COR-L47 (cell line): ENCODE data around the gene WDR13.
"Not testable (repeated sequence)": the region's sequence is repeated elsewhere in the genome, so short reads cannot be mapped to it uniquely, and the experiment has no call there.

ENCODE experiments used
- DNase-seq: peaks from one replicate; lab custom pipeline; 2025; lab: John Stamatoyannopoulos, UW

The WDR13 gene

DNA sequence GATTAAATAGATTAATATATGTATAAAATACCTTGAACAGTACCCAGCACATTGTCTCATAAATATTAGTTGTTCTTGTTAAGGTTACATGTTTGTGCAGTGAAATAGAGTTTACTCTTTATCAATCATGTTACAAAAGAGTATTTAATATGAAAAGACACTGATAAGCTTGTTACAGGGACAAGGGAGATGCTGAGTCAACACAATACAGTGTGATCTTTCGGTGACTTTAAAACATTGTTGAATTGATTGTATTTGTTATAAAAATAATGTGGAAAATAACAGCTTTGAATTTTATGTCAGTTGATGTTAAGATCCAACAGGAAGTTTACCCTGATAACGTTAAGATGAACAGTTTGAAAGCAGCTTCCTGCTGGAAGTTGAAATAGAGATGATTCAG is 1.4 kb upstream of the WDR13 start:
- DNase-seq, result no peak

DNA sequence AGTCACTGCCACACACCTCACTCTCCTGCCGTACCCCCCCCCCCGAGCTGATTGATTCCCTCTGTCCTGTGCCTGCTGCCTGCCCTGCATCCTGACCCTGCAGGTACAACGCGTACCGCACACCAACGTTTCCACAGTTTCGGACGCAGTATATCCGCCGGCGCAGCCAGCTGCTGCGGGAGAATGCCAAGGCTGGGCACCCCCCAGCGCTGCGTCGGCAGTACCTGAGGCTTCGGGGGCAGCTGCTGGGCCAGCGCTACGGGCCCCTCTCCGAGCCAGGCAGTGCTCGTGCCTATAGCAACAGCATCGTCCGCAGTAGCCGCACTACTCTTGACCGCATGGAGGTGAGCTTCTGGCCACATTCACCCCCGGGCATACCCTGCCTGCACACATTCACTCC is 1.3 kb downstream of the WDR13 start:
- DNase-seq, result no peak

DNA sequence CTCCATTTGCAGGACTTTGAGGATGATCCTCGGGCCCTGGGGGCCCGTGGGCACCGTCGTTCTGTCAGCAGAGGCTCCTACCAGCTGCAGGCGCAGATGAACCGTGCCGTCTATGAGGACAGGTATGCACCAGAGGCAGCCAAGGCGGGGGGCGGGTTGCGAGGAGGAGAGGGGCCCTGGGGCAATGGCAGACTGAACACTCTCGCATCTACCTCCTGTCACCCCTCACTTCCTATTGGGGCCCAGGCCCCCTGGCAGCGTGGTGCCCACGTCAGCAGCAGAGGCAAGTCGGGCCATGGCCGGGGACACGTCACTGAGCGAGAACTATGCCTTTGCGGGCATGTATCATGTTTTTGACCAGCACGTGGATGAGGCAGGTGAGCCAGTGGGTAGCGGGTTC is 2.0 kb downstream of the WDR13 start:
- no peak for DNase-seq

DNA sequence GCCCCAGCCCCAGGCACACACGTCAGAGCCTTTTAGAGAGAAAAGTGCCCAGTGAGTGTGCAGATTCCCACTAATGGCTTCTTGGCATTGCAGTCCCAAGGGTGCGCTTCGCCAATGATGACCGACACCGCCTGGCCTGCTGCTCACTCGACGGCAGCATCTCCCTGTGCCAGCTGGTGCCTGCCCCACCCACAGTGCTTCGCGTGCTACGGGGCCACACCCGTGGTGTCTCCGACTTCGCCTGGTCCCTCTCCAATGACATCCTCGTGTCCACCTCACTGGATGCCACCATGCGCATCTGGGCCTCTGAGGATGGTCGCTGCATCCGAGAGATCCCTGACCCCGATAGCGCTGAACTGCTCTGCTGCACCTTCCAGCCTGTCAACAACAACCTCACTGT is 2.9 kb downstream of the WDR13 start:
- DNase-seq, result no peak

DNA sequence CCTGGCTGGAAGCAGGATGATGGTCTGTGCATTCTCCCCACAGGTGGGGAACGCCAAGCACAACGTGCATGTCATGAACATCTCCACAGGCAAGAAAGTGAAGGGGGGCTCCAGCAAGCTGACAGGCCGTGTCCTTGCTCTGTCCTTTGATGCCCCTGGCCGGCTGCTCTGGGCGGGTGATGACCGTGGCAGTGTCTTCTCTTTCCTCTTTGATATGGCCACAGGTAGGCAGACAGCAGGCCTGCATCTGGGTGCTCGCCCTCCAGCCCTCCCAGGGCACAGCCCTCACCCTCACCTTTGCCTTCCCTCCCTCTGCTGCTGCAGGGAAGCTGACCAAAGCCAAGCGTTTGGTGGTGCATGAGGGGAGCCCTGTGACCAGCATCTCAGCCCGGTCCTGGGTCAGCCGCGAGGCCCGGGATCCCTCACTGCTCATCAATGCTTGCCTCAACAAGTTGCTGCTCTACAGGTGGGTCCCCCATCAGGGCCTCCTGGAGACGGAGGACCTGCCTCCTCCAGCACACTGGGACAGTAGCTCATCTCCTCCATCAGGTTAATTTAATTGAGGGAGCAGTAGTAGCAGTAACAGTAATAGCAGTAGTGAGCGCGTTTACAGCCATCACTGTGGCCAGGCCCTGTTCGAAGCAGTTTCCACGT is 4.6 kb downstream of the WDR13 start:
- no peak for DNase-seq

DNA sequence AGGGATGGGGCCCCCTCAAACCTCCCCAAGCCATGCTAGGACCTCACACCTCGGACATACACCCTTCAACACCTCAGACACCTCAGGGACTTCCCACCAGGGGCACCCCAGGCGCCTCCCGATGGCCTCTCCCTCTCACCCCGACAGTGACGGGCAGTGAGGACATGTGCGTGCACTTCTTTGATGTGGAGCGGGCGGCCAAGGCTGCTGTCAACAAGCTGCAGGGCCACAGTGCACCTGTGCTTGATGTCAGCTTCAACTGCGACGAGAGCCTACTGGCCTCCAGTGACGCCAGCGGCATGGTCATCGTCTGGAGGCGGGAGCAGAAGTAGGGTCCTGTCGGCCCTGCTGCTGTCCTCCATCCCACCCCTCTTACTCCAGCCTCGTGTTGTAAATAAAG is 7.4 kb downstream of the WDR13 start:
- DNase-seq, result no peak

DNA sequence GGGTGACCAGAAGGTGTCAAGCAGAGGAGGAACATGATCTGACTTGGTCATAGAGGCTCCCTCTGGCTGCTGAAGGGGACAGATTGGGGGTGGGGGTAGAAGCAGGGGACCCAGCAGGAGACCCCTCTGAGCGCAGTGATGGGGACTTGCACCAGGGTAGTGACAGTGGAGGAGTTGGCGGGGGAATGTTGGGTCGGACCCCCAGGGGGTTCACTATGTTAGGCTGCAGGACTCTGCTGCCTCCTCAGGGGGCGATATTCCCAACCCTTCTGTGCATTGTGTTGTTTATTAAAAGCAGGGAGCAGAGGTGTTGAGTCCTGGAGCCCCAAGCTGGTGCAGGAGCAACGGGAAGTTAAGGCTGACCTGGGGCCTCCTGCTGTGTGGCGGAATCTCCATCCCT is 8.8 kb downstream of the WDR13 start:
- DNase-seq, result no peak

DNA sequence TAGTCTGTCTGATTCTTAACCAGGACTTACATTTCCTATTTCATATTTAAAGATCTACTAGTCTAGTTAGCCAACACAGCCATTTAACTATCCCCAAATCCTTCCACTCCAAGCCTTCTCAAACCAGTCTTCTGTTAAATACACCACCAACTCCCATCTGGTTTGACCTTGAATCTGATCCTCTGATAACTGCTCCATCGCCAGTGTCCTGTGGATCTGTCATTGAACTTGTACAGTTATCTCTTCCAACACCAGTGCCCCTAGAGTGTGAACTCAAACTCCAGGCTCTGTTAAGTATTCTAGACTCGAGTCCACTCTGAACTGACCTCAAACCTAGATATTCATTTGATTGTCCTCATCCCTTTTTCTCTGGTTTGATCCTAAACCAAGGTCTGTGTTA is 14.4 kb downstream of the WDR13 start:
- DNase-seq, result no peak

DNA sequence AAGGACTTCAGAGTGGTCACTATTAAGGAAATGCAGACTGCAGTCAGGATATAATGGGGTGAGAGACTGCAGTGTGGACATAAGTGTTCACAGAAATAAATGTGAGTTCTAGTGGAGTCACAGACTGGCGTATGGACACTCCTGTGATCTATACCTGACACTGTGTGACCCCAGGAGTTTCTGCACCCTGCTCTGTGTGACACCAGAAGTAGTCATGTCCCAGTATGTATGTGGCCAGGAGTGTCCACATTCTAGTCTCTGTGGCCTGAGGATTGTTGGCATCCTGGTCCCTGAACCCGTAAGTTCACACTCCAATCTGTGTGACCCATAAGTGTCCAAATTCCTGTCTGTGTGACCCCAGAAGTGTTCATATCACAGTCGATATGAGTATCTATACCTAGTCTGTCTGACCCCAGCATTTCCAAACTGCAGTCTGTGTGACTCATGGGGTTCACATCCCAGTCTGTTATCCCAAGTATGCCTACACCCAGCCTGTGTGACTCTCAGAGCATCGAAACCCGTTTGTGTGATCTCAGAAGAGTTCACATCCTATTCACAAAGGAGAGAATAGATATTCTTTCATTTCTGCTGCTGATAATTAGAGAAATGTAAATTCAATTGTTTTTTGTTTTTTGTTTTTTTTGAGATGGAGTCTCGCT is 16.3 kb downstream of the WDR13 start:
- DNase-seq, result no peak

DNA sequence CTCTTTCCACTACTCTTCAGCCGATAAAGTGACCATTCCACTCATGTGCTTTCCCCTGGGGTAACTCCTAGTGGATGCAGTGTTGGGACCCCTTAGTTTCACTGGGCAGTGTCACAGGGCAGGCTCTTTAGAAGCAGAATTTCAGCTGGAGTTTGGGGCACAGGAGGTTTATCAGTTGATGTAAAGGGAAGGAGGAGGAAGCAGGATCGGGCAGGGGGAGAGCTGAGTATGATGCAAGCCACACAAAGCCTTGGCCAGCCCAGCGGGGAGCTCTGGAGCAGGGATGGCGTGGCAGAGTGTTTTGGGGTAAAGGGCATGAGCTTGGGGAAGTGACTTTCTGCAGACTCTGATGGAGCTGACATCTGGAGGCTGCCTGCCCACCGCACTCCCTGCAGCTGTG is 19.3 kb downstream of the WDR13 start:
- DNase-seq, result no peak

DNA sequence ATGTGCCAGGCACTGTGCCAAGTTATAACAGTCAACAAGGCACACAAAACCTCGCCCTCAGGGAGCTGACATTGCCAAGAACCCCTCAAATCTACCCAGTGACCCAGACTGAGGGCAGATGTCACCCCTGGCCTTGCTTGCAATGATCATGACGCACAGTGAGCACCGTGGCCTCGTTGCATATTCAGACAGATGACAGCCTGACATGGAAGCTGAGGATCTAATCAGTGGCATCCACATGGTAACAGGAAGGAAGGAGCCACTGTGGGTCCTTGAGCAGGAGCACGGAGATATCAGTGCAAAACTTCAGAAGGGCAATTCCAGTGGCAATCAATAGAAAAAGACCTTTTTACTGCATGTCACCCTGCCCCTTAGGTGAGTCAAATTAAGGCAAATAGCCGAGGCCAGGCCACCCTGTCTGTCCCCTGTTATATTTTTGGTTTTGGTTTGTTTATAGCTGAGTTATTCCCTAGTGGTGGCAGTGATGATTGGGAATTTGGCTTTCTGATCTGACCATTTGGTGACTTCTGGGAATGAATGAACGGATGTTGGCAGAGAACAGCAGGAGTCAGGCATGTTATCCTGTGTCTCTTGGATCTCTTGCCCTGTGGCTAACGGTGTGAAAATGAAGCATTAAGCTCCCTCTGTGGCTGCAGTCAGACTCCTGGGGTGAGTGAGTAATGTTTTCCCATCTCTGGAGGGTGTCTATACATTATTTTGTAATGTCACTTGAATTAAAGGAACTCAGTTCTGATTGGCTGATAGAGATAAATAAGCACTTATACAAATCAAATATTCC is 20.4 kb downstream of the WDR13 start:
- DNase-seq, result no peak

DNA sequence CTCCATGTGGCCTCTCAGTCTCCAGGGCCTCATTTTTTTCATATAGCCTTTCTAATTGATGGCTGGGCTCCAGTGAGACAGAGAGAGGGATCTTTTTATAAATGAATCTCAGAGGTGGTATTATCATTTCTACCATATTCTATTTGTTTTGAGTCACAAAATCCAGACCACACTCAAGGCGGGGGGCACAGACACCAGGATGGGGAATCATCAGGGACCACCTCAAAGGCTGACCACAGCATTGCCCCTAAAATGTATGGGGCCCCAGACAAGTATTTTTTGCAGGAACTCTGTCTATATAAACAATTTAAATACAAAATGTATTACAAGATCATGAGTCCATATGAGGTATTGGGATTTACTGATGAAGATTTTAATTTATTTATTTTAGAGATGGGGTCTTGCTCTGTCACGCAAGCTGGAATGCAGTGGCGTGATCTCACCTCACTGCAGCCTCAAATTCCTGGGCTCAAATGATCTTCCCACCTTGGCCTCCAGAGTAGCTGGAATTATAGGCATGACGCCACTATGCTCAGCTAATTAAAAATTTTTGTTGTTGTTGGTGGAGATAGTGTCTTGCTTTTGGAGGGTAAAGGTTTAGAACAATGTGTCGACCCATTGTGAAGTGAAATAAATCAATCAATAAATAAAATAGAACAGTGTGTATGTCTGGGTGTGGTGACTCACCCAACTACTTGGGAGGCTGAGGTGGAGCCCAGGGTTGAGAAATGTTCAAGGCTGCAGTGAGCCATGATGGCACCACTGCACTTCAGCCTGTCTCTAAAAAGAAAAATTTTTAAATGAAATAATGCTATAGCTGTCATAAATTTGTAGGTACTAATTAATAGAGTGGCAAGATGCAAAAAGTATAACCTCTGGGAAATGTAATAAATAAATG is 29.4 kb downstream of the WDR13 start:
- DNase-seq, result no peak

DNA sequence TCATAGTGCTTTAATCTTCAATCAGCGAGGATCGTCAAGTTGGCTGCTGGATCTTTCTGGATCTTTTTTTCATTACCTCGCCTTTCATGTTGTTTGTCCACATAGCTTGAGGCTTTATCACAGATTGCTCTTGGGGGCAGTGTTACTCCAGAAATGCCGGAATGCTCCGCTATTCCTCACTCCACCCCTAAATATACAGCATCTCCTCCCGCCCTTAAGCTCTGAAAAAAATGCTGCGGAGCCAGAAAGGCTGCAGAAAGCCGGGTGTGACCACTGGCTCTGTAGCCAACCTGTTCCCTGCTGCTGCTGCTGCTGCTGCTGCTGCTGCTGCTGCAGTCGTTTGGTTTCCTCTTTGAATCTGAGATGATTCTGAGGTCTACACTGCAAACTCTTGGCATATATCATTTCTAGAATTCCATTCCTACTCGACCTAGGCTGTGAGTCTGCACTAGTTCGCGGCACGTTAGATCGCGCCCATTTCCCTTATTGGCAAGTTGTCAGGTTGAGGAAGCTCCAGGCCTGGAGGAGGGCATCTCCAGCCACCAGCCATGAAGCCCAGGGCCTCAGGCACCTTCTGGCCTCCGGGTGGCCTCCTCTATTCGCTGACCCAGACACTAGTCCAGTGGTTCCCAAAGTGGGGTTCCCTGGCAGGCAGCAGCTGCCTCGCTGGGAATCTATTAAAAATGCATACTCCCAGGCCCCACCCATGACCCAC is 34.2 kb downstream of the WDR13 start:
- peak; percentile 81 for DNase-seq

DNA sequence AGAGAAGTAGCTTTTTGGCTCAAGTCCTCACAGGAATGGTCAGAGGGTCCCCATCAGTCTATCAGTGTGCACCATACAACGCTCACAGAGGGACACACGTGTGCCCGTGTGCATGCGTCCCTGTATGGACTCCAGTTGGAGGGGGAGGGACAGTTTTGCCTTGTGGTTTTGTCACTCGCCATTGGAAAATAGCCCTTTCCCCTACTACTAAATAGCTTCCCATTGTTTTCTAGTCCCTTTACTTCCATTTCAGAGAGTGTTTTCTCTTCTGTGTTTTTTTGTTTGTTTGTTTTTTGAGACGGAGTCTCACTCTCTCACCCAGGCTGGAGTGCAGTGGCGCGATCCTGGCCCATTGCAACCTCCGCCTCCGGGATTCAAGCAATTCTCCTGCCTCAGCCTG is 34.9 kb downstream of the WDR13 start:
- no peak for DNase-seq

DNA sequence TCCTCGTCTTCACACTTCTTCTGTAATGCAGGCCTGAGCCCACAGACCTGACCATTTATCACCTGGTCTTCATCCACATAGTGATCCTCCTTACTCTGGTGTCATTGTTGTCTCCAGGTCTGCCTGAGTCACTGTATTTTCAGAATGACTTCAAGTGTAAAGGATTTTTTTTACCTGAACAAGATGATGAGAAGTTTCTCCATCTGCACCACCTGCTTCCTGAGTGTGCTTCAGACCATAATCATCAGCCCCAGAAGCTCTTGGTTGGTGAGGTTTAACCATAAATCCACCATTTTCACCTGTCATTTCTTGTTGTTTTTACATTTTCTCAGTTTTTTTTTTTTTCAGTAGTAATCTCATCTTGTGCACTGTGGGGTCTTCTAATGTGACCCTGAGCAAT is 39.0 kb downstream of the WDR13 start:
- DNase-seq, result no peak

DNA sequence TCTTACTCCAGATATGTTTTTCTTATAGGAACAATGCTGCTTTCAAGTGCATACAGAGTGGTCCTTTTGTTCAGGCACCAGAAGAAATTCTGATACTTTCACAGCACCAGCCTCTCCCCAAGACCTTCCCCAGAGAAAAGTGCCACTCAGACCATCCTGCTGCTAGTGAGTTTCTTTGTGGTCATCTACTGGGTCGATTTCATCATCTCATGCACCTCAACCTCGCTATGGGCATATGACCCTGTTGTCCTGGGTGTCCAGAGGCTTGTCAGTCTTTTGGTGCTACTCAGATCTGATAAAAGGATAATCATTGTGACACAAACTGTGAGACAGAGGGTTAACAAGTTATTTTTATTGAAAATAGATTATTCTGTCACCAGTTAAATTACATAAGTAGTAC is 39.5 kb downstream of the WDR13 start:
- no peak for DNase-seq

DNA sequence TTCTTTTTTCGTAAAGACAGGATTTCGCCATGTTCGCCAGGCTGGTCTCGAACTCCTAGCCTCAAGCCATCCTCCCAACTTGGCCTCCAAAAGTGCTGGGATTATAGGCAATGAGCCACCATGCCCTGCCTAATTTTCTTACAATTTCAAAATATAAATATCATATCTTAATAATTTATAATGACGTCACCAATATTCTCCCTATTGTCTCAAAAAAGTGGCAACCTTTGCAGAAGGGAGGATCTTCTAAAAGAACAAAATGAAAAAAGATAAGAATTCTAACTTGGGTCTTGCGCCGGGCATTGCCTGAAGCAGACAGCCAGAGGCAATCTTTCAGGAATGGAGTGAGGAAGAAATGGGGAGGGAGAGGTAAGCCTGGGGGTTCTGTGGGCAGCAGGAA is 48.4 kb downstream of the WDR13 start:
- no peak for DNase-seq

DNA sequence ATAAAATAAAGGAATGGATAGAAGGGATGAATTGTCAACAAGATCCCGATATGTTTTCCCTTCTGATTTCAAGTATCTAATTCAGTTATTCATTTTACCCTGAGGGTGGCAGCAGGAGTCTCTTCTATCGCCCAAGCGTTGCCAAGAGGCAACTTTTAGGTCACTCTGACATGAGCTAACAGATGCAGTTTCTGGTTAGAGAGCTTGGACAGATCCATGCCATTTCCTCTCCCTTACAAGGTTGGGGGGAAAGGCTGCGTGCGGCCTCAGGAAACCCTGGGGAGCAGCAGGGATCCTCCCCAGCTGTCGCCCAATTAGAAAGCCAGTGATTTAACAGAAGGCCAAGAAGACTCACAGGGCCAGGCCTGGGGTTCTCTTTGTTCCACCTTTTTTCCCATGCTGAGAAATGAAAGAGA is 51.1 kb downstream of the WDR13 start:
- DNase-seq, result peak; percentile 25

DNA sequence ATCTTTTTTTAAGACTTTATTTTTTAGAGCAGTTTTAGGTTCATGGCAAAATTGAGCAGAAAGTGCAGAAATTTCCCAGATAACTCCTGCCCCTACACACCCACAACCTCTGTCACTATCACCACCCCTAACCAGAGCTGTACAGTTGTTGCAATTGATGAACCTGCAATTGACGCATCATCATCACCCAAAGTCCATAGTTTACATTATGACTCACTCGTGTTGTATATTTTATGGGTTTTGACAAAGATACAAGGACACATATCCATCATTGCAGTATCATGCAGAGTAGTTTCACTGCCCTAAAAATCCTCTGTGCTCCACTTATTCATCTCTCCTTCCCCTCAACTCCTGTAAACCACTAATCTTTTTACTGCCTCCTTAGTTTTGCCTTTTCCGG is 51.8 kb downstream of the WDR13 start:
- no peak for DNase-seq

DNA sequence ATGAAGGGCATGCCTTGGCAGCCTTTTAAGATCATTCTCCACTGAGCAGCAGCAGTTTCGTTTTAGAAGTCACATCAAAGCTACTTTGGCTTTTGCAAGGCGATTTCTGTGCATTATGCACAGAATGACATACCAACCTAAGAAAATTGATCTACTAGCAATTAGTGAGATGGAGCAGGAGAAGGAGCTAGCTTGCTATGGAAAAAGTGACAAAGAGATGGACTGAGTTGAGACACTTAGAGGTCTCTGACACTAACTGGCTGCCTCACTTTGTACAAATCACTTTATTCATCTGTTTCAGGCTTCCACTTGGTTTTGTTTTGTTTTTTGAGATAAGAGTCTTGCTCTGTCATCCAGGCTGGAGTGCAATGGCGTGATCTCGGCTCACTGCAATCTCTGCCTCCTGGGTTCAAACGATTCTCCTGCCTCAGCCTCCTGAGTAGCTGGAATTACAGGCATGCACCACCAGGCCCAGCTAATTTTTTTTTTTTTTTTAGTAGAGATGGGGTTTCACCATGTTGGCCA is 54.8 kb downstream of the WDR13 start:
- not testable (repeated sequence) for DNase-seq

DNA sequence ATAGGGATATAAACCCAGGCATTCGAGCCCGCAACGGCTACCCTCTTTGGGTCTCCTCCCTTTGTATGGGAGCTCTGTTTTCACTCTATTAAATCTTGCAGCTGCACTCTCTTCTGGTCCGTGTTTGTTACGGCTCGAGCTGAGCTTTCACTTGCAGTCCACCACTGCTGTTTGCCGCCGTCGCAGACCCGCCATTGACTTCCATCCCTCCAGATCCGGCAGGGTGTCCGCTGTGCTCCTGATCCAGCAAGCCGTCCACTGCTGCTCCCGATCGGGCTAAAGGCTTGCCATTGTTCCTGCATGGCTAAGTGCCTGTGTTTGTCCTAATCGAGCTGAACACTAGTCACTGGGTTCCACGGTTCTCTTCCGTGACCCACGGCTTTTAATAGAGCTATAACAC is 57.5 kb downstream of the WDR13 start:
- not testable (repeated sequence) for DNase-seq
